Right cardiac atrium (tissue), 5 donors: ENCODE data around the gene SPOP. TPM values are rescaled to one million over a fixed set of nuclear protein-coding genes. Genes with fewer than 3 reads are reported as not detected.
A peak's percentile ranks its signal among the peaks of the same experiment; 100 is the strongest.

Source experiments
- ATAC-seq, 2 donors: fragments of 200-7000 bp; cut with Tn5 transposase; one replicate each; pipeline versions ENCODE4 v1.8.0 to v1.9.1; 2020; ENCODE audit warnings: moderate library complexity in 2 of 2, mild to moderate bottlenecking in 1 of 2
- DNase-seq, 3 donors: peaks; one replicate each; pipeline ENCODE4 v3.0.0-alpha.2; 2020
- H3K27ac ChIP-seq: one replicate; pipeline ENCODE4 v1.5.1; 2013; ENCODE audit warnings: mild to moderate bottlenecking, low read length, control low read depth, moderate library complexity
- H3K27me3 ChIP-seq: one replicate; pipeline ENCODE4 v1.6.1; 2013; ENCODE audit not compliant: control insufficient read depth, insufficient read depth
- H3K4me1 ChIP-seq: one replicate; pipeline ENCODE4 v1.6.1; 2013; ENCODE audit warnings: low read length; ENCODE audit not compliant: control insufficient read depth, insufficient read depth
- H3K4me3 ChIP-seq: one replicate; pipeline ENCODE4 v1.5.1; 2013; ENCODE audit warnings: low read length, control low read depth
- H3K9me3 ChIP-seq: one replicate; pipeline ENCODE4 v1.6.1; 2013; ENCODE audit warnings: low read length; ENCODE audit not compliant: control insufficient read depth
- WGBS: extraction: QIAGEN DNeasy Blood & Tissue Kit; methylation state at CpG from one replicate; pipeline ENCODE4 v1.1.7; 2013; 5-methylcytosine and 5-hydroxymethylcytosine counted together
- intact Hi-C, 4 donors: fragments of 100-400 bp; cut with DNase I; formaldehyde crosslinking; loops; one replicate each; pipeline versions ENCODE4 v1.11.0 to v1.14.0; 2022 to 2023
- polyA plus RNA-seq: library from polyadenylated mRNA; stranded (reverse); fragments of 200-250 nt; gene quantifications from one replicate; pipeline ENCODE4 v1.2.3, GENCODE V29; 2013
- total RNA-seq, 4 donors: library from RNA; stranded (reverse); fragmentation: NEBNext Ultra II Directional; extraction: Animal tissue kit (Norgen Biotek cat#: 25700); gene quantifications; one replicate each; pipeline ENCODE4 v1.2.1, GENCODE V29; 2021
- donor health status: healthy with polysubstance abuse.
- donor health status: DM: no; HTN: yes; CAD: no.
- donor health status: DM: no; HTN: no; CAD: no.
- donor health status: DM: no; HTN: yes; CAD: no; lungs with severe emphysema.
- donor health status: DM: yes; HTN: yes; CAD: no.

Gene SPOP
- total and polyA plus RNA-seq, 5 donors: 33.7 to 82.7 (median 75.8) TPM

DNA sequence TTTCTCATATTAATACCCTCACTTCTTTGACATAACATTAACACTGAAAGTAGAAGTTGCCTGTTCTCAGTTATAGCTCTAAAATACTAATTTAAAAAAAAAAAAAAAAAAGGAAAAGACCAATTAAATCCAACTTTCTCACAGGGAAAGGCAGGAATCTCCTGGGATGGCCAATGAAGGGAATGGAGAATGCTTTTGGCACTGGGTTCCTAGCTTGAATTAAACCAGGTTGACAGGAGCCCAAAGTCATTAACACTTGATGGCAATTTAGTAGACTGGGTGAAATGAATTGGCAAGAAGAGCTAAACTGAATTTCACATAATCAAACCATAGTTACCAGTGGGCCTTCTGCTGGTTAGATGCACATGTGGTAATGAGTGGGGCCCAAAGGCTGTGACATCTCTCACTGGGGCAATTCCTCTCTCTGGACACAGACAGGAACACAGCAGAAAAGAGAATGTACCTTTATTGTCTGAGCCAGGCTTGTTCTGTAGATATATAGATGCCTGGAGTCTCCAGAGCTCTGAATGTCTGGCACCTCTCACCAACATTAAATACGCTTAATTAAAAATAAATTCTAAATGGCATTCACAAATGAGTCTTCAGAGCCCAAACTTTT, 64.6 kb downstream of the SPOP start:
- no peaks in the 10 kb centered on the region for H3K27me3 ChIP-seq
- H3K27ac ChIP-seq: peak overlapping the region; percentile 37
- ATAC-seq (no peak), DNase-seq (no peak)
- peaks cover 5% of the 10 kb centered on the region for H3K4me1 ChIP-seq
- H3K4me3 ChIP-seq: no peak overlapping the region
- H3K9me3 ChIP-seq: no peaks in the 10 kb centered on the region
- intact Hi-C loops: loop anchor here in 1 of 4 donors (10.0 kb wide), 1 partner anchor 62 kb away; the partner anchor contains the start of gene SPOP
- 97% methylated on average over 1 of the region's 1 CpG for WGBS

DNA sequence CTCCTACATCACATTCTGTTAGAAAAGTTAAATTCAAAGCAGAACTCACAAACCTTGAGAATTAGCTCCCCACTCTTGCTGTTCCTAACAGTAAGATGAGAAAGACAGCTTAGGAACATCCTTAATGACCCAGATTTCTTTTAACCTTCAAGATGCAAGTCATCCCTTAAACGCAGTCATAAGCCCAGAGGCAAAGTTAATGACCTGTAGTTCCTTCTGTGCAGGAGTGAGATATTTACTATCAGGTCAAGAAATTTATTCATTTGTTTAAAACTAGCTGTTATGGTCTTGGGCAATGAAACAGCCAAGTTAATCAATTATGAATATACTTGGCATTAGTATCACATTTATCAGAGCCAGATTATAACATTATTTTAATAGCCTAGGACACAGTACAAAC, 65.2 kb downstream of the SPOP start:
- no peaks in the 10 kb centered on the region for H3K27me3 ChIP-seq
- 81% methylated on average over 1 of the region's 1 CpG for WGBS
- no peak overlapping the region for H3K27ac ChIP-seq
- no peaks in the 10 kb centered on the region for H3K9me3 ChIP-seq
- ATAC-seq: no peak
- DNase-seq: no peak
- intact Hi-C loops: loop anchor here in 1 of 4 donors (10.0 kb wide), 1 partner anchor 62 kb away; the partner anchor contains the start of gene SPOP
- no peak overlapping the region for H3K4me3 ChIP-seq
- peaks cover 5% of the 10 kb centered on the region for H3K4me1 ChIP-seq

DNA sequence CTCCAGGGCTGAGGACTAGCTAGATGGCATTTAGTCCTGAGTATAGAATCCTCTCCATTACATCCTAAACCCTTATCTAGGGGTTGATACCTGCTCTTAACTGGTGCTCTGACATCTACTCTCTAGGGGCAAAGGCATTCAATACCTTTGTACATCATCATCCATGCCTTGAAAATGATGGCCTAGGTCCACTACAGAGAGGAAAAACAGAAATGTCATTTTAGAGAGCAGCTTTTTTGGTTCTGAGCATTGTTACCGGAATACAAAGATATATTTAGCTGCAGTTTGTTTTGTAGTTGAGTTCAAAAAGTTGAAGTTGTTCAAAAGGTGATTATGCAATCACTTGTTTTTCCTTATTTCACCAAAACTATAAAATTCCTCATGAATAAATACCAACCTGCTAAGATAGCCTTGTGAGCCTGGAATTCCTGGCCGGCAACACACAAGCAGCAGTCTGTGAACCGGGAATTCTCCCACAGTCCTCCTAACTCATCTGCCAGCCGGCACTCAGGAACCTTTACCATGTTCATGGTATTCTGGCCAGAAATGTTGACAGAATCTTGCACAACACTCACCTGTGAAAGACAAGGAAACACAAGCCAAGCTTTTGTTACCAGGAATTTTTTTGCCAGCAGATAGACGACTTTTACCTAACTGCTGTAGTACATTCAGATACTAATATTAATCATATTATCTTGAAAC, 66.9 kb downstream of the SPOP start:
- no peak for DNase-seq
- Histone ChIP-seq H3K4me3 (no peak overlapping the region), H3K9me3 (no peaks in the 10 kb centered on the region), H3K27ac (no peak overlapping the region), H3K4me1 (peaks cover 2% of the 10 kb centered on the region), H3K27me3 (no peaks in the 10 kb centered on the region)
- intact Hi-C loops: loop anchor here in 1 of 4 donors (10.0 kb wide), 1 partner anchor 64 kb away; the partner anchor contains the start of gene SPOP
- WGBS: 62% methylated on average over 5 of the region's 5 CpGs
- no peak for ATAC-seq

DNA sequence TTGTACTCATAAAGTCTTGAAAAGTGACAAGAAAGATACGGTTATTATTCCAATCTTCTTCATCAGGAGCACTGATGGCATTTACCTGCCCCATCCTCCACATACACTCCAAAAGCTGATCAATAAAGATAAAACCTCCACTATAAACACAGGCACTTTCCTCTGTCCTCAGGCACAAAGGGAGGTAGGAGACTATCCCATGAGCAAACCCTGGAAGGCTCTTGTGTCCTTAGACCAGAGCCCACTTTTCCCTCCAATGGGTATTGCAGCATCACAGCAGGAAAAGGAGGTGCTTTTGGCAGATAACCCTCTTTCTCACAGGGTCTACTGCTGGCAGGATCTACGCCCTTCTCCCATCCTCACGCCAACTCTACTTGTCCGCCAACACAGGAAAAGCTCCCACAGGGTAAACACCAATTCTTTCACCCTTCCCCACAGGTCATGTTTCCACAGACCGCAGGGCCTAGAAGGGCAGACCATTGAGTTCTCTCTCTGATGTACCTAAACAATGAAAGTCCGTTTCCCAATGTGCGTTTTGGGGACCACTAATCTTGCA, 73.5 kb downstream of the SPOP start:
- DNase-seq (no peak), ATAC-seq (peak; percentile 57 to 93)
- Histone ChIP-seq H3K4me1 (no peaks in the 10 kb centered on the region), H3K4me3 (no peak overlapping the region), H3K27me3 (no peaks in the 10 kb centered on the region), H3K27ac (no peak overlapping the region), H3K9me3 (no peaks in the 10 kb centered on the region)
- WGBS: 80% methylated on average over 7 of the region's 7 CpGs
- intact Hi-C loops: no loop called here

DNA sequence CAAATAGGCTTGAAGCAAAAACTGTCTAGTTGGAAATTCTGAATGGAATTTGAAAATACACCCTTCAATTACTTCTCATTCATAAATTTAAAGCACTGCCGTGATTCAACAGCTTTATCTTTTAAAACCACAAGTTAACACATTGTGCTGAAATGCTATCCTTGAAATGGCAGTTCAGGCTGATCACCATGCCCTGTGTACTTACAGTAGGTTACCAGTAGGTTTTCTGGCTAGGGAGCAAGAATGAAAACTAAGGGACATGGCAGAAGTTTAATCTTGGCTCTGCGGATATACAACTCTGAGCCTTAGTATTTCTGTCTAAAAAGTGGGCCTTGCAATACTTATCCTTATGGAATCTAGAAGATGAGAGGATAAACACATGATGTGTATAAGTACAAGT, 74.2 kb downstream of the SPOP start:
- H3K27ac ChIP-seq: no peak overlapping the region

DNA sequence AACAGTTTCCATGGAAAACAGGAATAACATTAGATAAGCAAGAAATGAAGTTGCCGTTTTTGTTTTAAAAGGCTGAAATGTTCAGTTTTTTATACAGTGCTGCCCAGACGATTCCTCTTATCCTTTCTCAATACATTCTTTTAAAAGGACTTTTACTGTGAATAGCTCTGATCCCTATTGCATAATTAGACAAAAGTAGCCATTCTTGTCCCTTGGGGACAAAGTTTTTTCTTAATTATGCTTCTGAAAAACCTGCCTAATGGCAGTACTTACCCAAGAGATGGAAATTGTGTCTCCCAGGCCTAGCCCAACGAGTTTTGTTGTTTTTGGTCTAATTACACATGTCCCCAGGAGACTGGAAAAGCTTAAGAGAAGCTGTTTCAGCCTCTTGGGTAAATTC, 74.7 kb downstream of the SPOP start:
- H3K27ac ChIP-seq: no peak overlapping the region
- H3K4me3 ChIP-seq: no peak overlapping the region
- no peaks in the 10 kb centered on the region for H3K27me3 ChIP-seq
- intact Hi-C loops: no loop called here
- ATAC-seq (peak; percentile 46 to 78), DNase-seq (no peak)
- H3K9me3 ChIP-seq: no peaks in the 10 kb centered on the region
- no peaks in the 10 kb centered on the region for H3K4me1 ChIP-seq
- 38% methylated on average over 3 of the region's 3 CpGs for WGBS

More for the DNA sequence above, 74.2 kb downstream of the SPOP start:
- H3K27me3 ChIP-seq: no peaks in the 10 kb centered on the region
- H3K4me3 ChIP-seq: no peak overlapping the region
- 50% methylated on average over 2 of the region's 2 CpGs for WGBS
- peak; percentile 34 to 46 for ATAC-seq
- DNase-seq: no peak
- intact Hi-C loops: no loop called here
- H3K9me3 ChIP-seq: no peaks in the 10 kb centered on the region
- no peaks in the 10 kb centered on the region for H3K4me1 ChIP-seq

DNA sequence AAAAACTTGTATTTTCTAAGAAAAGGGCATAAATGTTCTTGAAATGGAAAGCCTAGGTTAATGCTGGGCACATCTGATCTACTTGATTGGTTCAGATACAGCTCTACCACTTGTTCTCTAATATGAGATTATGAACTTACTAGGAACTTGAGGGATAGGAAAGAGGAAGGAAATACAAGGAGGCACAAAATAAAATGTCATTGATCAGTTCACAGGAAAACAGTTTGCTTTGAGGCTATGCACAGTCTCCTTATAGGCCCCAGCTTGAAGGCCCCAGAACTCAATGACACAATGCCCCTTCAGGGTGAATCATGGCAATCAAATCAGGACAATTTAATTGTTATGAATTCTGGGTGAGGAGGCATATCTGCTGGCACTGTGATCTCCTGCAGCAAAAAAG, 75.1 kb downstream of the SPOP start:
- no peak overlapping the region for H3K4me3 ChIP-seq
- intact Hi-C loops: no loop called here
- ATAC-seq (peak in 1 of 2 donors; percentile 7), DNase-seq (no peak)
- no peaks in the 10 kb centered on the region for H3K27me3 ChIP-seq
- peaks cover 1% of the 10 kb centered on the region for H3K4me1 ChIP-seq
- H3K27ac ChIP-seq: no peak overlapping the region
- H3K9me3 ChIP-seq: no peaks in the 10 kb centered on the region

DNA sequence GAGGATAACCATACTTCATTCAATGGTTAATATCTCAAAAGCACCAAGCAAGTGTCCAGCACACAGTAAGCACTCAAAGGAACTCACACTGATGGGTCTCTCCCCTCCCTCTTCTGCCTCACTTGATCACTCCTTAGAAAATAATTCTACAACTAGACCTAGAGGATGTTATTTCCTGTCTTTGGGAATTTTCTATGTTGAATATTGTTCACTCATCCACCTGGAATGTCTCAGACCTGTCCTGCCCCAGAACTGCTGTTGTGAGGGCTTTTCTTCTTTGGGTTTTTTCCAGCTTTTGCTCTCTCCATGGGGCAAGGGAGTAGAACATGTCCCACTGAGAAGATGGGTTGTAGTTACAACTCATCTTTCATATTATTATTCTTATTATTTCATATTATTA, 76.9 kb downstream of the SPOP start:
- peaks cover 2% of the 10 kb centered on the region for H3K4me1 ChIP-seq
- no peak overlapping the region for H3K4me3 ChIP-seq
- ATAC-seq: no peak
- no peak overlapping the region for H3K27ac ChIP-seq
- H3K9me3 ChIP-seq: no peaks in the 10 kb centered on the region
- H3K27me3 ChIP-seq: no peaks in the 10 kb centered on the region
- intact Hi-C loops: no loop called here
- no peak for DNase-seq

DNA sequence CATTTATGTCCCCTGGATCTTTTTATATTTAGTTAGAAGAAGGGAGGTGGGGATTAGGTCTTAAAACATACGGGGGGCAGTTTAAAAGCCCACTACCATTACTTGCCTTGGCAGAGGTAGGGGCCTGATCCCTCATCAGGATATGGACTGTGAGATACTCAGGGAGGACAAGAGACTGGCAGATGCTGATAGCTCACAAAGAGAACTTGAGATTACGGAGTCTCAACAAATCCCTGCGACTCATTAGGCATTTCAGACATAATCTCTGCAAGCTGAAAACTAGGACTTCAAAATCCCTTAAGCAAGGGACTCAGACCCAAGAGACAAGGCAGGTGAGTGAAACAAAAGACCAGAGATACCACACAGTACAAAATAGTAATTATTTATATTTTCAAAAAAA, 79.0 kb downstream of the SPOP start:
- Histone ChIP-seq H3K27ac (no peak overlapping the region), H3K27me3 (no peaks in the 10 kb centered on the region), H3K4me3 (no peak overlapping the region), H3K4me1 (peaks cover 2% of the 10 kb centered on the region), H3K9me3 (no peaks in the 10 kb centered on the region)
- ATAC-seq (no peak), DNase-seq (no peak)
- WGBS: 90% methylated on average over 3 of the region's 3 CpGs
- intact Hi-C loops: no loop called here

DNA sequence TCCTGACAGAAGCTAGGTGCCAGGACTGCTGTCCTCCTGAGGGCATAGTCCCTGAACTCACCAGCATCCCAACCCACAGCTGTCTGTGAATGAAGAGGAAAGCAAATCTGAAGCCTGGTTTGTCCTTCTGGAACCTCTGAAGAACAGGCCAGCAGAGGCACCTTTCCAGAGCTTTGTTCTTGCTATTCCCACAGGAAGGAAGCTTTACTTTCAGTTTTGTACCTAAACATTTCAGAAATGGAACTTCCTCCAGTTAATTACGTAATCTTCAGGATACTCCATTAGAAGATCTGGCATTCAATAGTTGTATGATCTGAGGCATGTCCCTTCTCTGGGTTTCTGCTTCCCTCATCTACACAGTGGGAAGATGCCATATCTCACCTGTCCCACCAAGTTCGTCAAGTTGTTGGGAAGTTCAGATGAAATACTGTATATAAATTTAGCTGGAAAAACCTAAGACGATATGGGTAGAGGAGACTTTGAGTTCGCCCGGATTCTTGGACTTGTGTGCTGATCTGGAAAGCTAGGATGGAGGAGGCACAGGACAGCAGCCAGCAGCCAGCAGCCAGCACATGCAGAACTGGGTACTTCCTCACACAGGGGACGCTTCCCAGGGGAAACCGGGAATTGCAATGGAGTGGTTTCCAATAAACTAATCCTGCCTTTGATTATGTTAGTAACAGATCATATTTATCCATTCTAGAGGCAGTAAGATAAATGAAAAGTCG, 79.8 kb downstream of the SPOP start:
- WGBS: 72% methylated on average over 8 of the region's 8 CpGs
- DNase-seq: no peak
- Histone ChIP-seq H3K9me3 (no peaks in the 10 kb centered on the region), H3K27ac (no peak overlapping the region), H3K27me3 (no peaks in the 10 kb centered on the region), H3K4me1 (peaks cover 2% of the 10 kb centered on the region), H3K4me3 (no peak overlapping the region)
- ATAC-seq: peak; percentile 19 to 33
- intact Hi-C loops: no loop called here

DNA sequence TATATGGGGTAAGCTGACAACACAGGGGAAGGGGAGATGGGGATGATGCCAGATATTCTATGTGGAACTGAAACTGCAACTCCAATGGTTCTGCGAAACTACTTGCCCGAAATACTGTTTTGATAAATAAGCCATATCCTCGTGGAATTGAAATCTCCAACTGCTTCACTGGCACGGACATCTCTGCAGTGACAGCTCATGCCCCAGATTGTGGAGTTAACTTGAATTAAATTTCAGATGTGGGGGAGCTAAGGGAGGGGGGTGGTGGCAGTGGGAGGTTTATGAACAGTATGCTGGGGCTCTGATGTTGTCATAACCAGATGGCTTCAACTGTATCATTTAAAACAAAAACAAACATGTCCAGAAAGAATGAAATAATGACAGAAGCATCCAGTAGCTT, 80.5 kb downstream of the SPOP start:
- intact Hi-C loops: no loop called here

More for the DNA sequence above, 80.5 kb downstream of the SPOP start:
- 75% methylated on average over 4 of the region's 4 CpGs for WGBS
- no peak for ATAC-seq
- Histone ChIP-seq H3K27me3 (no peaks in the 10 kb centered on the region), H3K4me1 (peaks cover 2% of the 10 kb centered on the region), H3K27ac (no peak overlapping the region), H3K9me3 (no peaks in the 10 kb centered on the region), H3K4me3 (no peak overlapping the region)
- DNase-seq: no peak
